H1 (cell line): ENCODE data around the gene ARHGAP8. TPM values are rescaled to one million over a fixed set of nuclear protein-coding genes. Genes with fewer than 3 reads are reported as not detected.

ENCODE experiments used
- BACH1 ChIP-seq: IDR thresholded peaks from 2 replicates; pipeline ENCODE4 v1.6.1; 2012; ENCODE audit warnings: low read length, improper control_type of control experiment
- CEBPB ChIP-seq: IDR thresholded peaks from 2 replicates; pipeline ENCODE4 v1.6.1; 2012; ENCODE audit warnings: low read depth, low read length
- NANOG ChIP-seq: IDR thresholded peaks from 2 replicates; pipeline ENCODE4 v1.6.1; 2011; ENCODE audit warnings: low read length, low read depth, mild to moderate bottlenecking, inconsistent platforms; ENCODE audit not compliant: insufficient read depth, poor library complexity, severe bottlenecking
- POU5F1 ChIP-seq: IDR thresholded peaks from 2 replicates; pipeline ENCODE4 v1.6.1; 2011; ENCODE audit warnings: low read depth, mild to moderate bottlenecking, low read length, moderate library complexity
- TEAD4 ChIP-seq: IDR thresholded peaks from 2 replicates; pipeline ENCODE4 v1.6.1; 2012; ENCODE audit warnings: low read depth, low read length, inconsistent platforms, mixed read lengths
- polyA plus RNA-seq, 7 experiments: library from polyadenylated mRNA; depleted of rRNA in 3 of 7; stranded (reverse) in 5 of 7; unstranded in 2 of 7; fragments of >200 nt in 5 of 7; fragments of 200-250 nt in 2 of 7; gene quantifications; 1 replicate in 5 of 7; 2 replicates in 1 of 7; 4 replicates in 1 of 7; pipeline versions ENCODE4 v1.2.1 to v1.2.3, GENCODE V29; 2011 to 2013; ENCODE audit warnings: missing spikeins in 2 of 7, mixed read lengths in 2 of 7
- total RNA-seq: library from RNA; stranded (reverse); fragmentation: NEBNext Ultra II Directional; extraction: Animal tissue kit (Norgen Biotek cat#: 25700); gene quantifications from 2 replicates; pipeline ENCODE4 v1.2.1, GENCODE V29; 2021

ARHGAP8 gene
- total and polyA plus RNA-seq, 2 of the 8 experiments (the other 6 are each of a cell fraction or from before 2014, with no cell fraction given), result 35.6 to 47.7 TPM

DNA sequence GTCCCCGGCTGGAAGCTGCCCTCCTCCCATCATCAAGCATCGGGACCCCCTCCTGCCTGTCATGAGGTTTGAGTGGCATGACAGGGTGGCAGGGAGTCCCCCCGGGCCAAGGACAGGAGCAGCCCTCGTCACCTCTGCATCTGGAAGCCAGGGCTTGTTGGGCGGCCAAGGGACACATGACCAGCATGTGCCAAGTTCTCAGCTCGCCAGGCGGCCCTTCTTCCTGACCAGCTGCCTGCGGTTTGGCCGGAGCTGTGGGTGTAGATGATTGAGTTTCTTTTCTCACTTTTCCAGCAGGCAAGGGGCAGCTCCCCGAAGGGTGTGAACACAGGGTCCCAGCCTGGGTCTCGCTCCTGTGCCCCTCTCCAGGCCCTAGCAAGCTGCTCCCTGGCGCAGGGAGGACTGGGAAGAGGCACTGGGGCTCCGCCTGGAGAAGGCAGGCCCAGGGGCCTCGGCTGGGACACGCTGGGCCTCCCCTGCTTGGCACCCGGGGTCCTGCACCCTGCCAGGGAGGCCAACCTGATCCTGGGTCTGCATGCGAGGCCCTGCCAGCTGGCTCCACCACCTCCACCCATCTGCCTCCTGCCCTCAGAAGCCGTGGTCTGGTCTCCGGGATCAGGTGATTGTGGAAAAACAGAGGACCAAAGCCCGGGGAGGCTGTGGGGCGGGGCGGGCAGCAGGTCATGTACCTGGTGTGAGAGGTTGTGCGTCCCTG, 13.4 kb downstream of the ARHGAP8 start (continued):
- TF ChIP-seq CEBPB (no peak), BACH1 (no peak), POU5F1 (no peak), NANOG (no peak), TEAD4 (no peak)
